GM19193 (cell line): Measurements from ENCODE around the gene EVX1.

ENCODE experiments used
- POLR2A ChIP-seq: IDR thresholded peaks from 4 replicates; pipeline ENCODE4 v1.6.1; 2011; ENCODE audit not compliant: insufficient read depth, insufficient read length; ENCODE audit errors: extremely low read depth

The EVX1 gene

GRCh38 chr7:27249724-27250556 lies 7.3 kb downstream of the EVX1 start:
- no peak for TF ChIP-seq POLR2A

- no peak for TF ChIP-seq POLR2A
Observed at GRCh38 chr7:27250557-27251070, 8.0 kb downstream of the EVX1 start.

GRCh38 chr7:27251136-27251651 lies 8.6 kb downstream of the EVX1 start:
- no peak for TF ChIP-seq POLR2A

GRCh38 chr7:27251652-27252590 lies 9.3 kb downstream of the EVX1 start:
- no peak for TF ChIP-seq POLR2A

GRCh38 chr7:27254625-27255024 lies 12.0 kb downstream of the EVX1 start:
- TF ChIP-seq POLR2A = no peak

- no peak for TF ChIP-seq POLR2A
Observed at GRCh38 chr7:27260211-27260610, 17.6 kb downstream of the EVX1 start.

GRCh38 chr7:27262121-27262520 lies 19.5 kb downstream of the EVX1 start:
- no peak for TF ChIP-seq POLR2A

GRCh38 chr7:27263781-27264180 lies 21.2 kb downstream of the EVX1 start:
- TF ChIP-seq POLR2A = no peak

- TF ChIP-seq POLR2A = no peak
Observed at GRCh38 chr7:27269455-27269854, 26.9 kb downstream of the EVX1 start.

GRCh38 chr7:27271384-27271783 lies 28.8 kb downstream of the EVX1 start:
- TF ChIP-seq POLR2A = no peak

GRCh38 chr7:27277628-27278027 lies 35.0 kb downstream of the EVX1 start:
- TF ChIP-seq POLR2A = no peak

GRCh38 chr7:27283558-27283957 lies 41.0 kb downstream of the EVX1 start:
- TF ChIP-seq POLR2A = no peak

GRCh38 chr7:27295236-27295635 lies 52.6 kb downstream of the EVX1 start:
- no peak for TF ChIP-seq POLR2A

GRCh38 chr7:27297356-27297755 lies 54.8 kb downstream of the EVX1 start:
- no peak for TF ChIP-seq POLR2A
